Keratinocyte (primary cell): ENCODE measurements around the gene XIAP. TPM values are rescaled to one million over a fixed set of nuclear protein-coding genes. Genes with fewer than 3 reads are reported as not detected.
"Not testable (repeated sequence)": the region's sequence is repeated elsewhere in the genome, so short reads cannot be mapped to it uniquely, and the experiment has no call there.

Source experiments
- DNase-seq: peaks from one replicate; pipeline ENCODE4 v3.0.0-alpha.2; 2011; ENCODE audit warnings: low read depth, missing footprints, low spot score
- FAIRE-seq: peaks from 2 replicates; lab custom pipeline; 2011; peaks lifted over from hg19 to GRCh38; lab: Jason Lieb, UNC
- H2AFZ ChIP-seq: 2 replicates; pipeline ENCODE4 v1.6.0; 2012; ENCODE audit warnings: low read length, control low read depth, inconsistent platforms; ENCODE audit not compliant: control insufficient read depth
- H3K27ac ChIP-seq: 2 replicates; pipeline ENCODE4 v1.5.1; 2011; ENCODE audit warnings: low read length; ENCODE audit not compliant: control insufficient read depth, insufficient read depth
- H3K27me3 ChIP-seq: 3 replicates; pipeline ENCODE4 v1.6.0; 2011; ENCODE audit warnings: low read length; ENCODE audit not compliant: control insufficient read depth, insufficient read depth; ENCODE audit errors: extremely low read depth
- H3K36me3 ChIP-seq, 2 experiments: 2 replicates in 1 of 2; 3 replicates in 1 of 2; pipeline ENCODE4 v1.5.1; 2011; ENCODE audit warnings: low read length in 2 of 2, mild to moderate bottlenecking in 1 of 2; ENCODE audit not compliant: control insufficient read depth in 2 of 2, insufficient read depth in 2 of 2; ENCODE audit errors: extremely low read depth in 1 of 2
- H3K4me1 ChIP-seq: 3 replicates; pipeline ENCODE4 v1.5.1; 2011; ENCODE audit warnings: low read length; ENCODE audit not compliant: control insufficient read depth, insufficient read depth; ENCODE audit errors: extremely low read depth
- H3K4me2 ChIP-seq: 3 replicates; pipeline ENCODE4 v1.6.0; 2011; ENCODE audit warnings: low read depth, low read length; ENCODE audit not compliant: control insufficient read depth, insufficient read depth; ENCODE audit errors: extremely low read depth
- H3K4me3 ChIP-seq, 3 experiments: fragments of 200-600 bp in 1 of 3; sonication (generic) in 1 of 3; 2 replicates in 2 of 3; 3 replicates in 1 of 3; pipeline ENCODE4 v1.5.1; 2011 to 2016; ENCODE audit warnings: low read length in 3 of 3, mild to moderate bottlenecking in 3 of 3, control low read depth in 2 of 3, inconsistent platforms in 1 of 3, low read depth in 1 of 3, mixed read lengths in 1 of 3, mixed run types in 1 of 3, moderate library complexity in 1 of 3; ENCODE audit not compliant: control insufficient read depth in 2 of 3, insufficient read depth in 2 of 3; ENCODE audit errors: extremely low read depth in 1 of 3
- H3K79me2 ChIP-seq: 2 replicates; pipeline ENCODE4 v1.6.0; 2012; ENCODE audit warnings: low read length; ENCODE audit not compliant: control insufficient read depth, insufficient read depth
- H3K9ac ChIP-seq: 3 replicates; pipeline ENCODE4 v1.6.0; 2011; ENCODE audit warnings: low read length; ENCODE audit not compliant: control insufficient read depth, insufficient read depth; ENCODE audit errors: extremely low read depth
- H3K9me1 ChIP-seq: 3 replicates; pipeline ENCODE4 v1.6.0; 2011; ENCODE audit warnings: low read length; ENCODE audit not compliant: control insufficient read depth, insufficient read depth; ENCODE audit errors: extremely low read depth
- H3K9me3 ChIP-seq: 2 replicates; pipeline ENCODE4 v1.5.1; 2012; ENCODE audit warnings: low read depth, low read length; ENCODE audit not compliant: control insufficient read depth
- H4K20me1 ChIP-seq: 3 replicates; pipeline ENCODE4 v1.6.0; 2011; ENCODE audit warnings: low read length; ENCODE audit not compliant: control insufficient read depth, insufficient read depth; ENCODE audit errors: extremely low read depth
- CTCF ChIP-seq, 3 experiments: IDR thresholded peaks in 1 of 3; conservative IDR thresholded peaks in 1 of 3; optimal IDR thresholded peaks in 1 of 3; 2 replicates in 2 of 3; 3 replicates in 1 of 3; pipeline versions ENCODE3 to v1.5.1; 2011; ENCODE audit warnings: low read length in 3 of 3, mild to moderate bottlenecking in 3 of 3, moderate library complexity in 2 of 3, control low read depth in 1 of 3, inconsistent platforms in 1 of 3; ENCODE audit not compliant: insufficient read depth in 2 of 3; ENCODE audit errors: extremely low read depth in 1 of 3
- EZH2 ChIP-seq: IDR thresholded peaks from one replicate; pipeline ENCODE4 v1.6.1; 2012; ENCODE audit warnings: inconsistent platforms, mild to moderate bottlenecking, low read length, moderate library complexity
- dilution Hi-C: fragments of 300-500 bp; cut with MboI; formaldehyde crosslinking; loops from one replicate; pipeline ENCODE4 v1.7.0; 2020; ENCODE audit warnings: low sequenced_read_pairs; ENCODE audit not compliant: extremely low pct_ligation_motif_present
- polyA plus RNA-seq, 5 experiments: library from polyadenylated mRNA; depleted of rRNA in 3 of 5; stranded (reverse) in 3 of 5; stranded (forward) in 1 of 5; unstranded in 1 of 5; fragments of >200 nt; gene quantifications; 1 replicate in 1 of 5; 2 replicates in 3 of 5; 3 replicates in 1 of 5; pipeline versions ENCODE4 v1.2.1 to v1.2.3, GENCODE V29; 2011 to 2012; ENCODE audit warnings: missing spikeins in 2 of 5, low read depth in 1 of 5, low replicate concordance in 1 of 5

XIAP gene
- polyA plus RNA-seq, 1 donor (not counting 4 experiments of a cell fraction or from before 2014, with no cell fraction given), result 18.3 TPM

GRCh38 chrX:123835661-123836371, 24.0 kb upstream of the XIAP start:
- H3K79me2 ChIP-seq, result no peaks in the 10 kb centered on the region
- dilution Hi-C loops, result no loop called here
- no peak overlapping the region for H2AFZ ChIP-seq
- TF ChIP-seq EZH2 (no peak), CTCF (optimal IDR thresholded peaks at IDR 0.05 in 1 of 3, IDR thresholded peaks at IDR 0.05 in 1 of 3, conservative IDR thresholded peaks at IDR 0.05 in 1 of 3; ENCODE audit: extremely low read depth in 1 of 3, insufficient read depth in 2 of 3, low read length in 3 of 3) (no peak)
- H3K36me3 ChIP-seq, result no peaks in the 10 kb centered on the region
- H3K27ac ChIP-seq, result no peak overlapping the region
- H3K27me3 ChIP-seq, result no peaks in the 10 kb centered on the region
- no peaks in the 10 kb centered on the region for H3K9me1 ChIP-seq
- no peaks in the 10 kb centered on the region for H4K20me1 ChIP-seq
- no peak overlapping the region for H3K9ac ChIP-seq
- DNase-seq (no peak), FAIRE-seq (no peak)
- no peaks in the 10 kb centered on the region for H3K9me3 ChIP-seq
- H3K4me1 ChIP-seq, result peaks cover 4% of the 10 kb centered on the region
- no peak overlapping the region for H3K4me3 ChIP-seq
- peak overlapping the region; percentile 22 for H3K4me2 ChIP-seq

GRCh38 chrX:123845129-123845528, 14.7 kb upstream of the XIAP start:
- FAIRE-seq, H2AFZ ChIP-seq, H3K36me3 ChIP-seq, H3K9me1 ChIP-seq, DNase-seq, H3K27me3 ChIP-seq, H3K9ac ChIP-seq, H4K20me1 ChIP-seq, H3K4me2 ChIP-seq, H3K27ac ChIP-seq, dilution Hi-C loops, H3K4me1 ChIP-seq, H3K79me2 ChIP-seq, H3K9me3 ChIP-seq, H3K4me3 ChIP-seq: not testable (repeated sequence)
